Neural cell (in vitro differentiated cells): ENCODE data around the gene DLG4.

Experiments used
- EP300 ChIP-seq: fragments of 450-650 bp; conservative IDR thresholded peaks from 2 replicates; pipeline ENCODE4 v1.6.1; 2014; ENCODE audit warnings: antibody characterized with exemption, mild to moderate bottlenecking, moderate library complexity; ENCODE audit not compliant: poor library complexity, severe bottlenecking
- EZH2 ChIP-seq: fragments of 200-600, 300-800 bp; shearing (Covaris generic), sonication (generic); IDR thresholded peaks from 2 replicates; pipeline ENCODE4 v1.6.1; 2014; ENCODE audit warnings: antibody characterized with exemption, low read length, borderline replicate concordance, mild to moderate bottlenecking; ENCODE audit not compliant: insufficient read depth, poor library complexity, severe bottlenecking
- MXI1 ChIP-seq: fragments of 450-650 bp; conservative IDR thresholded peaks from 2 replicates; pipeline ENCODE4 v1.6.1; 2014; ENCODE audit warnings: antibody characterized with exemption, mild to moderate bottlenecking; ENCODE audit not compliant: poor library complexity, severe bottlenecking
- TF ChIP-seq, protein P1 (sequence below): IDR thresholded peaks from 2 replicates; pipeline ENCODE4 v1.6.1; 2012; ENCODE audit warnings: borderline replicate concordance
- TF ChIP-seq, protein P2 (sequence below): fragments of 450-650 bp; IDR thresholded peaks from 2 replicates; pipeline ENCODE4 v1.5.1; 2014; ENCODE audit warnings: antibody characterized with exemption, mild to moderate bottlenecking, moderate library complexity; ENCODE audit not compliant: poor library complexity, severe bottlenecking

DNA sequence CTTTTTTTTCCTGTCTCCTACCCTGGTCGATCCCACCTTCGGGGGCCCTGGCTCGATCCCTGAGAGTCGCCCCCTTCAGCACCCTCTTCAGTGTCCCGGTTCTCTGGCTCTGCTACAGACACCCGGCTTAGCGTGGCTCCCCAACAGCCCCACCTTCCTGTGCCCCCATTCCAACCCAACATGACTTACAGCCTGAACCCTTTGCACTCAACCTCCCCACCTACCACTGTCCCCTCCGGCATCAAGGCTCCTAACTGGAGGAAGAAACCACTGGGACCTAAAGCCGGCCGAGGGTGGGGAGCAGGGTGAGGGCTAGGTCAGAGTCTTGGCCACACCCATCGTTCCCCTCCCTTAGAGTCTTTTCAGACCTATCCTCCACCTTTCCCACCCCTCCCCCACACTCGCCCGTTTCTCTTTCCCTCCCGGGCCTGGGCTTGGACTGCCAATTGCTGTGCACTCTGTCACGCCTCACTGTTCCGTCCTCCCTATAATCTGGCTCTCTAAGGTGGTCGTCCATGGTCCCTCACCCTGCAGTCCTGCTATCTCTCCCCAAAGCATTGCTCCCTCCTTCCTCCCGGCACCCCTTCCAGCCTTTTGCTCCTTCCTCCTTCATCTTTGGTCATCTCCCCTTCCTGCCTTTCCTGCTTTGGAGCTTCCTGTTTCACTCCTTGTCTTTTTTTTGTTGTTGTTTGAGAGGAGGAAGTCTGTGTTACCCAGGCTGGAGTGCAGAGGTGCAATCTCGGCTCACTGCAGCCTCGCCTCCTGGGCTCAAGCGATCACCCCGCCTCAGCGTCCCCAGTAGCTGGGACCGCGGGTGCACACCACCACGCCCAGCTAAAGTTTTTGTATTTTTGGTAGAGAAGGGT is 43.5 kb upstream of the DLG4 start:
- TF ChIP-seq, protein P1, sequence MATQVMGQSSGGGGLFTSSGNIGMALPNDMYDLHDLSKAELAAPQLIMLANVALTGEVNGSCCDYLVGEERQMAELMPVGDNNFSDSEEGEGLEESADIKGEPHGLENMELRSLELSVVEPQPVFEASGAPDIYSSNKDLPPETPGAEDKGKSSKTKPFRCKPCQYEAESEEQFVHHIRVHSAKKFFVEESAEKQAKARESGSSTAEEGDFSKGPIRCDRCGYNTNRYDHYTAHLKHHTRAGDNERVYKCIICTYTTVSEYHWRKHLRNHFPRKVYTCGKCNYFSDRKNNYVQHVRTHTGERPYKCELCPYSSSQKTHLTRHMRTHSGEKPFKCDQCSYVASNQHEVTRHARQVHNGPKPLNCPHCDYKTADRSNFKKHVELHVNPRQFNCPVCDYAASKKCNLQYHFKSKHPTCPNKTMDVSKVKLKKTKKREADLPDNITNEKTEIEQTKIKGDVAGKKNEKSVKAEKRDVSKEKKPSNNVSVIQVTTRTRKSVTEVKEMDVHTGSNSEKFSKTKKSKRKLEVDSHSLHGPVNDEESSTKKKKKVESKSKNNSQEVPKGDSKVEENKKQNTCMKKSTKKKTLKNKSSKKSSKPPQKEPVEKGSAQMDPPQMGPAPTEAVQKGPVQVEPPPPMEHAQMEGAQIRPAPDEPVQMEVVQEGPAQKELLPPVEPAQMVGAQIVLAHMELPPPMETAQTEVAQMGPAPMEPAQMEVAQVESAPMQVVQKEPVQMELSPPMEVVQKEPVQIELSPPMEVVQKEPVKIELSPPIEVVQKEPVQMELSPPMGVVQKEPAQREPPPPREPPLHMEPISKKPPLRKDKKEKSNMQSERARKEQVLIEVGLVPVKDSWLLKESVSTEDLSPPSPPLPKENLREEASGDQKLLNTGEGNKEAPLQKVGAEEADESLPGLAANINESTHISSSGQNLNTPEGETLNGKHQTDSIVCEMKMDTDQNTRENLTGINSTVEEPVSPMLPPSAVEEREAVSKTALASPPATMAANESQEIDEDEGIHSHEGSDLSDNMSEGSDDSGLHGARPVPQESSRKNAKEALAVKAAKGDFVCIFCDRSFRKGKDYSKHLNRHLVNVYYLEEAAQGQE: no peak
- TF ChIP-seq, protein P2, sequence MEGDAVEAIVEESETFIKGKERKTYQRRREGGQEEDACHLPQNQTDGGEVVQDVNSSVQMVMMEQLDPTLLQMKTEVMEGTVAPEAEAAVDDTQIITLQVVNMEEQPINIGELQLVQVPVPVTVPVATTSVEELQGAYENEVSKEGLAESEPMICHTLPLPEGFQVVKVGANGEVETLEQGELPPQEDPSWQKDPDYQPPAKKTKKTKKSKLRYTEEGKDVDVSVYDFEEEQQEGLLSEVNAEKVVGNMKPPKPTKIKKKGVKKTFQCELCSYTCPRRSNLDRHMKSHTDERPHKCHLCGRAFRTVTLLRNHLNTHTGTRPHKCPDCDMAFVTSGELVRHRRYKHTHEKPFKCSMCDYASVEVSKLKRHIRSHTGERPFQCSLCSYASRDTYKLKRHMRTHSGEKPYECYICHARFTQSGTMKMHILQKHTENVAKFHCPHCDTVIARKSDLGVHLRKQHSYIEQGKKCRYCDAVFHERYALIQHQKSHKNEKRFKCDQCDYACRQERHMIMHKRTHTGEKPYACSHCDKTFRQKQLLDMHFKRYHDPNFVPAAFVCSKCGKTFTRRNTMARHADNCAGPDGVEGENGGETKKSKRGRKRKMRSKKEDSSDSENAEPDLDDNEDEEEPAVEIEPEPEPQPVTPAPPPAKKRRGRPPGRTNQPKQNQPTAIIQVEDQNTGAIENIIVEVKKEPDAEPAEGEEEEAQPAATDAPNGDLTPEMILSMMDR: no peak
- TF ChIP-seq EP300: no peak
- no peak for TF ChIP-seq MXI1
- TF ChIP-seq EZH2: no peak
